SK-N-SH (cell line): ENCODE results near the gene VSTM1. TPM values are rescaled to one million over a fixed set of nuclear protein-coding genes. Genes with fewer than 3 reads are reported as not detected.
A peak's percentile ranks its signal among the peaks of the same experiment; 100 is the strongest.

Experiments used
- CTCF ChIA-PET: fragments of 300-600, 350-600 bp; formaldehyde crosslinking; extraction: SDS; loops from one replicate; lab custom pipeline; 2021; lab: Yijun Ruan, JAX
- POLR2A ChIA-PET: fragments of 350-600 bp; sonication (Branson Sonifier 250); formaldehyde crosslinking; extraction: SDS; loops from one replicate; lab custom pipeline; 2020; ENCODE audit warnings: antibody characterized with exemption, inconsistent platforms; lab: Yijun Ruan, JAX
- DNase-seq: peaks from one replicate; pipeline ENCODE4 v3.0.0; 2012
- H2AFZ ChIP-seq: fragments of 200-600 bp; sonication (generic); 2 replicates; pipeline ENCODE4 v1.8.1; 2016; ENCODE audit warnings: antibody characterized with exemption, mild to moderate bottlenecking, low read depth
- H3F3A ChIP-seq: fragments of 200-600 bp; sonication (generic); replicated peaks from 2 replicates; pipeline ENCODE3; 2016; ENCODE audit warnings: antibody characterized with exemption, mild to moderate bottlenecking; ENCODE audit not compliant: insufficient read depth
- H3K27ac ChIP-seq, 2 experiments: fragments of 200-500 bp in 1 of 2; fragments of 200-600 bp in 1 of 2; sonication (Bioruptor generic) in 1 of 2; sonication (generic), shearing (Covaris generic) in 1 of 2; 2 replicates each; pipeline versions ENCODE4 v1.5.1 to v1.6.1; 2014 to 2016; ENCODE audit warnings: low read depth in 2 of 2, inconsistent platforms in 1 of 2, low read length in 1 of 2, mild to moderate bottlenecking in 1 of 2, mixed read lengths in 1 of 2
- H3K27me3 ChIP-seq: fragments of 200-600 bp; sonication (generic), shearing (Covaris generic); 2 replicates; pipeline ENCODE4 v1.6.1; 2016; ENCODE audit warnings: mixed run types; ENCODE audit not compliant: insufficient read depth
- H3K36me3 ChIP-seq, 2 experiments: fragments of 200-500 bp in 1 of 2; fragments of 200-600 bp in 1 of 2; sonication (Bioruptor generic) in 1 of 2; sonication (generic) in 1 of 2; replicated peaks in 1 of 2; 2 replicates each; pipeline versions ENCODE3 to v1.5.1; 2014 to 2016; ENCODE audit warnings: low read length in 1 of 2, mild to moderate bottlenecking in 1 of 2; ENCODE audit not compliant: insufficient read depth in 2 of 2, control insufficient read depth in 1 of 2
- H3K4me1 ChIP-seq, 2 experiments: fragments of 200-500 bp in 1 of 2; fragments of 200-600 bp in 1 of 2; sonication (Bioruptor generic) in 1 of 2; sonication (generic), shearing (Covaris generic) in 1 of 2; 2 replicates each; pipeline versions ENCODE4 v1.5.1 to v1.6.1; 2014 to 2016; ENCODE audit warnings: low read depth in 1 of 2, low read length in 1 of 2, mixed run types in 1 of 2; ENCODE audit not compliant: insufficient read depth in 2 of 2, control insufficient read depth in 1 of 2
- H3K4me2 ChIP-seq: fragments of 200-600 bp; sonication (generic), shearing (Covaris generic); 2 replicates; pipeline ENCODE4 v1.6.1; 2017; ENCODE audit warnings: mixed run types
- H3K4me3 ChIP-seq, 2 experiments: fragments of 200-500 bp in 1 of 2; fragments of 200-600 bp in 1 of 2; sonication (Bioruptor generic) in 1 of 2; sonication (generic), shearing (Covaris generic) in 1 of 2; 2 replicates each; pipeline versions ENCODE4 v1.5.1 to v1.8.1; 2014 to 2016; ENCODE audit warnings: low read depth in 2 of 2, inconsistent platforms in 1 of 2, low read length in 1 of 2, mild to moderate bottlenecking in 1 of 2, mixed read lengths in 1 of 2, moderate library complexity in 1 of 2
- H3K79me2 ChIP-seq: fragments of 200-600 bp; sonication (generic); 2 replicates; pipeline ENCODE4 v1.8.1; 2017; ENCODE audit warnings: mild to moderate bottlenecking; ENCODE audit not compliant: insufficient read depth
- H3K9ac ChIP-seq: fragments of 200-600 bp; sonication (generic); 2 replicates; pipeline ENCODE4 v1.6.1; 2017; ENCODE audit warnings: mixed run types
- H3K9me2 ChIP-seq: fragments of 200-600 bp; sonication (generic); 2 replicates; pipeline ENCODE4 v1.6.1; 2017; ENCODE audit warnings: mixed run types
- H3K9me3 ChIP-seq: fragments of 200-600 bp; sonication (generic); 2 replicates; pipeline ENCODE4 v1.6.1; 2017; ENCODE audit warnings: mixed run types, mild to moderate bottlenecking, moderate library complexity
- H4K20me1 ChIP-seq: fragments of 200-600 bp; sonication (generic); 2 replicates; pipeline ENCODE4 v1.6.1; 2017; ENCODE audit warnings: mild to moderate bottlenecking, mixed run types; ENCODE audit not compliant: insufficient read depth
- CHD2 ChIP-seq: fragments of 150-350 bp; IDR thresholded peaks from 2 replicates; pipeline ENCODE4 v1.6.1; 2018; ENCODE audit warnings: low read length; ENCODE audit not compliant: partially characterized antibody
- ELF1 ChIP-seq: IDR thresholded peaks from 2 replicates; pipeline ENCODE4 v1.4.0; 2012
- FOXJ3 ChIP-seq: sonication (generic); formaldehyde crosslinking; IDR thresholded peaks from 2 replicates; pipeline ENCODE4 v1.5.1; 2020; ENCODE audit warnings: mild to moderate bottlenecking, missing genetic modification reagents
- MAX ChIP-seq: IDR thresholded peaks from 2 replicates; pipeline ENCODE4 v1.4.0; 2012; ENCODE audit warnings: low read depth
- RAD21 ChIP-seq: IDR thresholded peaks from 2 replicates; pipeline ENCODE4 v1.6.1; 2012; ENCODE audit warnings: mild to moderate bottlenecking, low read length
- RCOR1 ChIP-seq: fragments of 150-350 bp; IDR thresholded peaks from 2 replicates; pipeline ENCODE4 v1.6.1; 2017; ENCODE audit warnings: antibody characterized with exemption, low read length
- RXRA ChIP-seq: IDR thresholded peaks from 2 replicates; pipeline ENCODE4 v1.4.0; 2012; ENCODE audit warnings: low read depth, mild to moderate bottlenecking, borderline replicate concordance
- TAF1 ChIP-seq: IDR thresholded peaks from 2 replicates; pipeline ENCODE4 v1.6.1; 2012; ENCODE audit warnings: low read depth, mild to moderate bottlenecking, low read length, moderate library complexity, borderline replicate concordance
- TCF12 ChIP-seq: IDR thresholded peaks from 2 replicates; pipeline ENCODE4 v1.4.0; 2012
- USF1 ChIP-seq: IDR thresholded peaks from 2 replicates; pipeline ENCODE4 v1.4.0; 2012; ENCODE audit warnings: low read depth, borderline replicate concordance
- YY1 ChIP-seq: IDR thresholded peaks from 2 replicates; pipeline ENCODE4 v1.4.0; 2012; ENCODE audit warnings: low read depth, mild to moderate bottlenecking
- WGBS: methylation state at CpG from one replicate; pipeline ENCODE4 v1.1.6; 2017; ENCODE audit warnings: low lambda C conversion rate; 5-methylcytosine and 5-hydroxymethylcytosine counted together
- polyA plus RNA-seq, 3 experiments: library from polyadenylated mRNA; depleted of rRNA; stranded (reverse); fragments of >200 nt; gene quantifications; 2 replicates each; pipeline ENCODE4 v1.2.3, GENCODE V29; 2012
- TF ChIP-seq, protein P1 (sequence below): IDR thresholded peaks from 2 replicates; pipeline ENCODE4; 2012

The VSTM1 gene
- polyA plus RNA-seq, 1 of the 3 experiments (the other 2 are of a cell fraction): 0.10 TPM

DNA sequence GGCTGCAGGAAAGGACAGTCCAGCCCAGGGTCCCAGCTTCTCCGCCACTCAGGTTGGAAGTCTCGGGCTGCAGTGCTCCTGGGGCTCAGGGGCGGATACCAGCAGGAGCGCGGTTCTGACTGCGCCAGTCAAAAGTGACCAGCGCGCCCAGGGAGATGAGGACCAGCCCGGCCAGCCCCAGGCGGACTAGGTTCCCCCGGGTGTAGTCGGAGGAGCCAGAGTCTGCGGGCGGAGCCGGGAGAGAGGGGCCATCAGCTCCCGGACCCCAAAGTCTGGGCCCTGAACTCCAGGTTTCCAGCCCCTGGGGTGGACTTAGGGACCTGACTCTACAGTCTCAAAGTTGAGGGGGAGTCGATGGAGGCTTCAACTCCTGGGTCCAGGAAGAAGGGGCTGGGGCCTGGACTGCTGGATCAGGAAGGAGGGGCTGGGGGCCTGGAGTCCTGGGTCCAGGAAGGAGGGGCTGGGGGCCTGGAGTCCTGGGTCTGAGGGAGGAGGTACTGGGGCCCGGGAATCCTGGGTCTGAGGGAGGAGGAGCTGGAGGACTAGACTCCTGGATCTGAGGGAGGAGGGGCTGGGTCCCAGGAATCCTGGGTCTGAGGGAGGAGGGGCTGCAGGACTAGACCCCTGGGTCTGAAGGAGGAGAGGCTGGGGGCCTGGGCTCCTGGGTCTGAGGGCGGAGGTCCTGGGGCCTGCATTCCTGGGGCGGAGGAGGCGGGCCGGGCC lies 31.6 kb upstream of the VSTM1 start:
- TF ChIP-seq ELF1: no peak
- TF ChIP-seq USF1: no peak
- no peak for TF ChIP-seq FOXJ3 (CRISPR knock-in tag)
- TF ChIP-seq, all 33 proteins: peak for 0
- Histone ChIP-seq H3F3A (no peaks in the 10 kb centered on the region), H3K9me3 (no peaks in the 10 kb centered on the region), H3K4me2 (peak overlapping the region; percentile 69), H3K9me2 (no peaks in the 10 kb centered on the region), H3K27ac (no peak overlapping the region), H3K9ac (no peak overlapping the region), H3K36me3 (no peaks in the 10 kb centered on the region), H3K4me3 (peak overlapping the region in 1 of 2 experiments; percentile 19; a peak in 1 of 4 replicates), H2AFZ (peak overlapping the region; percentile 22; the same call in 1 of the 2 replicates), H3K79me2 (no peaks in the 10 kb centered on the region), H3K27me3 (0 out of 2 replicates have a peak, but pooled peaks cover 4% of the 10 kb centered on the region), H3K4me1 (no peaks in the 10 kb centered on the region; a peak in 1 of 4 replicates), H4K20me1 (no peaks in the 10 kb centered on the region)
- 68% methylated on average over 13 of the region's 22 CpGs for WGBS
- ChIA-PET CTCF (interaction anchor here (0.6 to 1.5 kb wide), 4 partner anchors 9 to 71 kb away, joined by 4 to 6 read pairs (median 4); no protein-coding TSS in a partner anchor), POLR2A (interaction anchor here (0.9 kb wide), 1 partner anchor 20 kb away, joined by 5 read pairs; the partner anchor contains the start of gene TFPT)
- no peak for DNase-seq

GRCh38 chr19:54094426-54095000 lies 30.8 kb upstream of the VSTM1 start:
- H3F3A ChIP-seq: no peaks in the 10 kb centered on the region
- no peaks in the 10 kb centered on the region for H3K36me3 ChIP-seq
- no peak overlapping the region for H3K4me2 ChIP-seq
- no peak overlapping the region for H2AFZ ChIP-seq
- no peak for DNase-seq
- H3K4me3 ChIP-seq: no peak overlapping the region
- no peak for TF ChIP-seq TCF12
- no peak for TF ChIP-seq RXRA
- no peak for TF ChIP-seq RAD21
- TF ChIP-seq MAX: no peak
- TF ChIP-seq CHD2: no peak
- TF ChIP-seq, protein P1, sequence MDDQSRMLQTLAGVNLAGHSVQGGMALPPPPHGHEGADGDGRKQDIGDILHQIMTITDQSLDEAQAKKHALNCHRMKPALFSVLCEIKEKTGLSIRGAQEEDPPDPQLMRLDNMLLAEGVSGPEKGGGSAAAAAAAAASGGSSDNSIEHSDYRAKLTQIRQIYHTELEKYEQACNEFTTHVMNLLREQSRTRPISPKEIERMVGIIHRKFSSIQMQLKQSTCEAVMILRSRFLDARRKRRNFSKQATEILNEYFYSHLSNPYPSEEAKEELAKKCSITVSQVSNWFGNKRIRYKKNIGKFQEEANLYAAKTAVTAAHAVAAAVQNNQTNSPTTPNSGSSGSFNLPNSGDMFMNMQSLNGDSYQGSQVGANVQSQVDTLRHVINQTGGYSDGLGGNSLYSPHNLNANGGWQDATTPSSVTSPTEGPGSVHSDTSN: no peak
- TF ChIP-seq TAF1: no peak
- TF ChIP-seq RCOR1: no peak
- TF ChIP-seq YY1: no peak
- ChIA-PET POLR2A (no interaction called here), CTCF (interaction anchor here (0.6 to 1.5 kb wide), 3 partner anchors 8 to 70 kb away, joined by 4 to 6 read pairs (median 4); no protein-coding TSS in a partner anchor)
- H3K9me2 ChIP-seq: no peaks in the 10 kb centered on the region
- no peaks in the 10 kb centered on the region for H3K9me3 ChIP-seq
- H4K20me1 ChIP-seq: no peaks in the 10 kb centered on the region
- no peaks in the 10 kb centered on the region for H3K79me2 ChIP-seq
- peaks cover 6% of the 10 kb centered on the region; the same call in 1 of the 2 replicates for H3K27me3 ChIP-seq
- H3K4me1 ChIP-seq: no peaks in the 10 kb centered on the region; a peak in 1 of 4 replicates
- no peak overlapping the region for H3K27ac ChIP-seq
- no peak overlapping the region for H3K9ac ChIP-seq
- 73% methylated on average over 17 of the region's 17 CpGs for WGBS
